NCI-H1436 (cell line): ENCODE measurements around the gene MSANTD1.
"Not testable (repeated sequence)": the region's sequence is repeated elsewhere in the genome, so short reads cannot be mapped to it uniquely, and the experiment has no call there.

ENCODE experiments used
- DNase-seq: peaks from one replicate; lab custom pipeline; 2025; lab: John Stamatoyannopoulos, UW

The MSANTD1 gene

GRCh38 chr4:3291411-3291968 is 42.5 kb downstream of the MSANTD1 start:
- DNase-seq, result no peak

- no peak for DNase-seq
These were observed 43.1 kb downstream of the MSANTD1 start for GRCh38 chr4:3291969-3292570.

- peak; percentile 77 for DNase-seq
These were observed 43.8 kb downstream of the MSANTD1 start, which contains the start of gene RGS12 for GRCh38 chr4:3292571-3293400. RGS12 (plus strand) TSS chr4:3293021; CDS start chr4:3316171, 23,150 bp downstream.

DNA sequence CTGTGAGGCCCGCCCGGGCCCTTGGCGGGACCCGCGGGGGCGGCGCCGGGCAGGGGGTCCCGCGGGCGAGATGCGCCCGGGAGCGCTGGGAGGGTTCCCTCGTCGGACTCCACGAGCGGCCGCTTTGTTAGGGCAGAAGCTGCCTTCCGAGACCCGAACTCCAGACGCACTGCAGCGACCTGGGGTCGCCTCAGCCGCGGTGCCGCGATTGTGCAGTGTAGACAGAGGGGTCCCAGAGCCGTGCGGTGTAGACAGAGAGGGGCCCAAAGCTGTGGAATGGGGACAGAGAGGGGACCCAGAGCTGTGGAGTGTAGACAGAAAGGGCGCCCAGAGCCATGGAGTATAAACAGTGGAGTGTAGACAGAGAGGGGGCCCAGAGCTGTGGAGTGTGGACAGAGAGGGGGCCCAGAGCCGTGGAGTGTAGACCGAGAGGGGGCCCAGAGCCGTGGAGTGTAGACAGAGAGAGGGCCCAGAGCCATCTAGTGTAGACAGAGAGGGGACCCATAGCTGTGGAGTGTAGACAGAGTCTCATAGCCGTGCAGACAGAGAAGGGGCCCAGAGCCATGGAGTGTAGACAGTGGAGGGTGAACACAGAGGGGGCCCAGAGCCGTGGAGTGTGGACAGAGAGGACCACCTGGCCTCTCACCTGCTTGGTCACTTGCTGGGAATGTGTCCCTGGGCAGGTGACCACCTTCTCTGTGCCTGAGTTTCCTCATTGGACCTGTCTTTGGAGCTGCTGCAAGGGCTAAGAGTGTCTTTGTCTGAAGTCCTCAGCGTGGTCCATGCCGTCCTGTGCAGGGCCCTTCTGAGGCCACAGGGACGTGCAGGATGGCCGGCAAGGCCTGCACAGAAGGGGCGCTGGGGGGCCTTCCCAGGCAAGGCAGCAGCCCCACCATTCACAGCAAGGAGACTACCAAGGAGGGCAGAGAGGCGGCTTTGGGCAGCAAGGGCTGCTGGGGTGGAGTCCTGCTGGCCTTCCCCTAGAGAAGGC is 44.7 kb downstream of the MSANTD1 start:
- no peak for DNase-seq

- DNase-seq, result no peak
These were observed 45.7 kb downstream of the MSANTD1 start for GRCh38 chr4:3294401-3295241.

GRCh38 chr4:3295837-3296624 is 47.1 kb downstream of the MSANTD1 start:
- DNase-seq, result no peak

DNA sequence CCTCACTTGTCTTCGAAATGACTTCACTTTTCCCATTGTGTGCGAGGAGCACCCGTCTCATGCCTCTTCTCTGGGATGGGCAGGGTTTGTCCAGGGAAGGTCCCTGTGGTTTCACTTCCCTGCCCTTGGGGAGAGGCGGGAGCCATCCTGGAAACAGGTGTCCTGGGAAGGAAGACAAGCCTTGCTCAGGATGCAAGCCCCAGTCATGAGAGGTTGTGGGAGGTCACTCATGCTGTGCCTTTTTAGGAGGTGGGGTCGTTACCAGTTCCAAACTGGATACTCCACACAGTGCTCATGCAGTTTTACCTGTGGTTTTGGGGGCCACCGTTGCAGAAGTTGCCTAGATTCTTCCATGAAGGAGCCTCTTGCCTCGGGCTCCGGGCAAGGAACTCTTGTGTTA is 47.7 kb downstream of the MSANTD1 start:
- DNase-seq, result no peak

DNA sequence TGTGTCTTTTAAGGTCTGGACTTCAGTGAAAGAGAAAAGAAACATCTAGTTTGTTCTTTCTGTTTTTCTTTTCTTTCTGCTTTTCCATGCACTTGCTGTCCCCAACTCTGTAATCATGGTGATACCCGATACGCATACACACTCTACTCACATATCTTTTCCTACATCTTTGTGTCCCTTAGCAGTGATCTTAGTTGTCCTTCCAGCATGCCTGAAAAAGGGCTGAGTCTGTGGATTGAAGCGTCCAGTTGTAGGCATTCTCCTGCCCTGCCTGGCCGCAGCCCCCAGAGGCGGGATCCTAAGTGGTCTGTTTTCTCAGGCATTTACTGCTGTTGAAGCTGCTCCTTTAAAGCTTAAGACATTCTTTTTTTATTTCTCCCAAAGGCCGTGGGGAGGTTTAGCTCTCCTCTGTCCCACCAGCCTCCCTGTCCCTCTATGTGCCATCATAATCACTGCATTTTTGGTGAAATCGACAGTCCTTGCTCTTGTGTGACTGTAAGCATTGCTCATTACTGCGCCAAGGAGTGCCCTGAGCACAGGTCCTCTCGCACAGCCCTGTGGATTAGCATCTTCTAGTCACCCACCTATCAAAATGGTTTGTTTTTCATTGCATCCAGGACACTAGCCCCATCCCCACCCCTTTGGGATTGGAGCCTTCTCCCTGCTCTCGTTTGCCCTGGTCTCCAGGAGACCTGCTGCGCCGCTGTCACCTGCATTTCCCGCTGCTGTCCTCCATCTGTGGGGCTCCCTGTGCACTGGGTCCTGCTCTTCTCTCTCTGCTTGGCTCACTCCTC is 48.3 kb downstream of the MSANTD1 start:
- no peak for DNase-seq

- no peak for DNase-seq
These were observed 50.4 kb downstream of the MSANTD1 start for GRCh38 chr4:3299122-3299975.

DNA sequence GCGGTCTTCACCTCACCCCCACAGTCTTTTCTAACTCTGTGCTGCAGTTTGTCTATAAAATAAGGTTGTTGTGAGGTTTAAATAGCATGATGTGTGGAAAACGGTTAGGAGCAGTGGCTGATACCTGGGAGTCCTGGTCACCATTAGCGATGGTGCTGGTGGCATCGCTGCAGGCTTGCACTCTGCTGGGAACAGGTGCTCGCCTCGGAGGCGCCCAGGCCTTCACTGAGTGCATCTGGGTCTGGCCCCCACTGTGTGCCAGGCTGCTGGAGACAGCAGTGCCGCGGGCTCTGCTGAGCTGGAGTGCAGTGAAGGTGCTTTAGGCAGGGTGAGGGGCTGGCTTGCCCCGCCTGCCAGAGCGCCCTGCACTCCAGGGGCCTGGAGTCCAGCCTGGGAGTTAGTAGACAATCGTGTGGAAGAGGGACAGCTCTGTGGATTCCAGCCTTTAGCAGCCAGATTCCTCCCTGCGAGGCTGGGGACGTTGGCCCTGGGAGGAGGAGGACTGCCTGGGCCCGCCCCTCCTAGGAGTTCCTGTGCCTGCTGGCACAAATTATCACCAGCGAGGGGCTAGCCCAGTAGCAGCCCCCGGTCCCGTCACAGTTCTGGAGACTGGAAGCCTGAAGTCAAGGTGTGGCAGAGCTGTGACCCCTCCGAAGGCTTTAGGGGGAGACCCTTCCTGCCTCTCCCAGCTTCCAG is 51.2 kb downstream of the MSANTD1 start:
- no peak for DNase-seq

DNA sequence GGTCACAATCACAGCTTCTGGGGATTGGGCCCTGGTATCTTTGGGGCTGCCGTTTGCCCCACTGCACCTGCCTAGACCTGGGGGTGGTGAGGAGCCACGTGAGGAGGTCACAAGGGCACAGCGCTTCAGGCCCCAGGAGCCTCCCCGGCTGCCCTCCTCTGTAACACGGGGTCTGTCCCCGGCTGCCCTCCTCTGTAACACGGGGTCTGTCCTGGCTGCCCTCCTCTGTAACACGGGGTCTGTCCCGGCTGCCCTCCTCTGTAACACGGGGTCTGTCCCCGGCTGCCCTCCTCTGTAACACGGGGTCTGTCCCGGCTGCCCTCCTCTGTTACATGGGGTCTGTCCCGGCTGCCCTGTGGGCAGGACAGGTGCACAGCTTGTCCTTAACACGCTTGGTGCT is 51.9 kb downstream of the MSANTD1 start:
- DNase-seq, result not testable (repeated sequence)

DNA sequence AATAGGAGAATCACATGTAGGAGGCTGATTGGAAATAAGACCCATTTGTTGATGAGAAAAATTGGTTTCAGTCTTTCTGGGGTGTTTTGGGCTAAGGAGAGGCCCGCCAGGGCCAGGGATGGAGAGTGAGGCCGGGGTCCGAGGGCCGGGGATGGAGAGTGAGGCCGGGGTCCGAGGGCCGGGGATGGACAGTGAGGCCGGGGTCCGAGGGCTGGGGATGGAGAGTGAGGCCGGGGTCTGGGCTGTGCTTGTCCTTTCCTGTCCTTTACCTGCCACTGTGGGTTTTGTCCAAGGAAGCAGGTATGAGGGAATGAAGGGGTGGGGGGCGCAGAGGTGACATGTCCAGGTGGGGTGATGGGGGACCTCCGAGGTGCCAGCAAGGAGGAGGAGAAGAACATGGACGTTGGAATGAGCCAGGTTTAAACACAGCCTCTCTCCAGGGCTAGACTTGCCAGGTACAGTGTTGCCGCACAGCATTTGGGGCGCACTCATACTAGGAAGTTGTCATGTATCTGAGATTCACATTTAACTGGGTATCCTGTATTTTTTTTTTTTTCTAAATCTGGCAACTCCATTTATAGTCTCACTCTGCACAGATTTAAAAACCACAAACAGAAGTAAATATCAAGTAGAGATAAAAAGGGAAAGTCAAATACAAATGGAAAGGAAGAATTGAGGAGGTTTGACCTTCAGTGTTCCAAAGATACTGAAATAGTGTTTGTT is 52.7 kb downstream of the MSANTD1 start:
- no peak for DNase-seq

GRCh38 chr4:3302173-3302785 is 53.3 kb downstream of the MSANTD1 start:
- DNase-seq, result no peak

DNA sequence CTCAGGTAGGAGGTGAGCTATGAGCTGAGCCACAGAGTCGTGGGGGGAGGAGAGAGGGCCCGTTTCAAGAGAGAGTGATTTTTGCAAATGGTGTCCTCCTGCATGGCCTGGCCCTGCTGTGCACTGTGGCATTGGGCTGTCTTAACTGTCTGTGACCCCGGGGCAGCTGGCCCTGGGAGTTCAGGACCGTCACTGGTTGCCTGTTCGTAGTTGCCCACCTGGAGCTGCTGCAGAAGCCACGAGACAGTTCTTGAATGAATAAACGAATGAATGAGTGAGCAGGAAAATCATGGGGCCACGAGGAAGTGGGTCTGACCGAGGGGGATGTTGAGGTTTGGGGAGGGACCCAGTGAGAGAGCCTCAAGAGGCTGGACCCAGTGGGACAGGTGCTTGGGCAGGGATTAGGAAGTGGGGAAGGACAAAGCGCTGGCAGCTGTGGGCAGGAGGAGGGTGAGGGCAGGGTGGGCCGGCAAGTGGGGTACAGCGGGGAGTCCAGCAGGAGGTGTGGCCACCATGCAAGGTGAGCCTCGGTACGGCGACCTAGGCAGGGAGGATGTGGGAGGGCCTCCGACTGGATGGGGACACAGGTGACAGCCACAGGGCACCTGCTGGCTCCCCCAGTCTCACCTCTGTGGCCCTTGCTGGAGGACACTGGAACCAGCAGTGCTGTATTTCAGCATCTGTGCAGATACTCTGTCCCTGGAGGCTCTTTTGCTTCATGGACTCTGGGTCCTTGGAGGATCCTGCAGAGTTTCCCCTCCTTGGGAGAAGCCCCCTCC is 54.0 kb downstream of the MSANTD1 start:
- no peak for DNase-seq

DNA sequence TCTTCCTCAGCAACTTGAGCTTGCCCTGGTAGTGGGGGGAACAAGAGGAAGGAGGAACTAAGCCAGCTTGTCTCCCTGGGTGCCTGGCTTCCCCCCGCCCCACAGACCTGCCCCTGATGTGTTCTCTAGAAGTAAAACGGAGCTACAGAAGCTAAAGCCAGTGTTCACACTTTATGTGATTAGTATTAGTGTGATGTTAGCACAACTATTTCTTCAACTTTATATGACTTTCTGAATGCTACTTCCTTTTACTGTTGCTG is 54.5 kb downstream of the MSANTD1 start:
- DNase-seq, result no peak
